ENCODE results near the gene PITX1.
"Not testable (repeated sequence)": the region's sequence is repeated elsewhere in the genome, so short reads cannot be mapped to it uniquely, and the experiment has no call there.

The PITX1 gene

DNA sequence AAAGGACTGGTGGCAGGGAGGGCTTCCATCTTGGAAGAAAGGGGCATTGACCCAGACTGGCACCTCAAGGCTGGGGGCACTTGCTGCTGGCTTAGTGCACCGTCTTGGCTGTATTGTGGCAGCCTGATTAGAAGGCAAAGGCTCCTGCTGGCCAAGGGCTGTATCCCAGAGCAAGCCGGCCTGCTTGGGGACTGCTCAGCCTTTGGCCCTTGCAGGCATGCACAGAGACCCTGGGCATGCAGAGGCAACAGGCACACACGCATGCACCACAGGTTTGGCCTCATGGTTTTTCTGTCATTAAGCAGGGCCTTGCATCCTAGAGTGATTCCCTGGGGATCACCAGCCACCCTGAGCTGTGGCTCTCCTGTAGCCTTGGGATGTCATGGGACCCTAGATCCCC is 29.0 kb downstream of the PITX1 start:
- TF ChIP-seq JUND (IDR thresholded peaks at IDR 0.05; ENCODE audit: low read depth): no peak
- no peak for DNase-seq (ENCODE audit: low read depth in 1 of 2, low spot score in 1 of 2)
- in situ Hi-C loops (cut with HindIII; ENCODE audit: low pct_unique_long_range_greater_than_20kb, low sequenced_read_pairs): no loop called here

DNA sequence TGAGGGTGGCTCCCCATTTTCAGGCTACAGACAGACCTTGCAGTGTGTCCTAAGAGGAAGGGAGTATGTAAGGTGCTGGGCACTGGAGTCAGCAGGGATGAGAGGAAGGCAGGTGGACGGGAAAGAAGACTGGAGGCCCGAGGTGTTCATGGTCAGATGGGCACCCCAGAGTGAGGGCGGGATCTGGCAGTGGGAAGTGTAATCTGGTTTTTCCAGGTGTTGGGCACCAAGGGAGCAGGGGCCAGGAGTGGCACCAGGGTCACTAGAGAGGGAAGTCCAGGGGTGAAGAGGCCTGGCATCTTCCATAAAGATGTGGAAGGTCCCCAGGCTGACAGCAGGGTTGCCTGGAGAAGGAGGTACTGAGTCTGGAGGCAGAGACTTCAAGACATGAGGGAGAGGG is 29.7 kb downstream of the PITX1 start:
- DNase-seq (ENCODE audit: low read depth in 1 of 2, low spot score in 1 of 2): no peak
- in situ Hi-C loops (cut with HindIII; ENCODE audit: low pct_unique_long_range_greater_than_20kb, low sequenced_read_pairs): no loop called here
- TF ChIP-seq JUND (IDR thresholded peaks at IDR 0.05; ENCODE audit: low read depth): no peak

GRCh38 chr5:134998068-134998467 is 36.0 kb downstream of the PITX1 start:
- DNase-seq (ENCODE audit: low read depth in 1 of 2, low spot score in 1 of 2); in situ Hi-C loops (cut with HindIII; ENCODE audit: low pct_unique_long_range_greater_than_20kb, low sequenced_read_pairs): not testable (repeated sequence)

- DNase-seq (ENCODE audit: low read depth in 1 of 2, low spot score in 1 of 2): no peak
- in situ Hi-C loops (cut with HindIII; ENCODE audit: low pct_unique_long_range_greater_than_20kb, low sequenced_read_pairs): no loop called here
- no peak for TF ChIP-seq JUND (IDR thresholded peaks at IDR 0.05; ENCODE audit: low read depth)
These were observed 37.0 kb downstream of the PITX1 start for GRCh38 chr5:134997015-134997414.

DNA sequence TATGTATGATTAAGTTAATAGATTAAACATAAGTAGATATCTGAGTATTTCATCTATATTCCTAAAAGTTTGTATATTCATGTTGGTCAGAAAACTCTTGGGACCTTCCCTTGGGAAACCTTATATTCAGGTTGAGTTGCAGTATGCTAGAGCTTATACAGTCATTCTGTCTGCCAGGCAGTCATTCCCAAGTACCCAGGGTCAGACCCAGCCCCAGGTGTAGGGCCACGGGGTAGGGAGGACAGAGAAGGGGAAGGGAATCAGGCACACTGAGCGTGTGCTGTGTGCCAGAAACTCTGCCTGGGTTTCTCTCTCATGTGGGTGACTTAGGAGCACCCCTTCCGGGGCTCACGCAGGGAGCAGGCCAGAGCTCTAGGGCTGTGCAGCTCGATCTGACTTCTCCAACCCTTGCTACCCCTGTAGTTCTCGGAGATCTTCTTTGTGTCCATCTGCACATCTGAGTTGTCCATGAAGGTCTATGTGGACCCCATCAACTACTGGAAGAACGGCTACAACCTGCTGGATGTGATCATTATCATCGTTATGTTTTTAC is 38.1 kb downstream of the PITX1 start:
- in situ Hi-C loops (cut with HindIII; ENCODE audit: low pct_unique_long_range_greater_than_20kb, low sequenced_read_pairs): no loop called here
- TF ChIP-seq JUND (IDR thresholded peaks at IDR 0.05; ENCODE audit: low read depth): no peak
- no peak for DNase-seq (ENCODE audit: low read depth in 1 of 2, low spot score in 1 of 2)

DNA sequence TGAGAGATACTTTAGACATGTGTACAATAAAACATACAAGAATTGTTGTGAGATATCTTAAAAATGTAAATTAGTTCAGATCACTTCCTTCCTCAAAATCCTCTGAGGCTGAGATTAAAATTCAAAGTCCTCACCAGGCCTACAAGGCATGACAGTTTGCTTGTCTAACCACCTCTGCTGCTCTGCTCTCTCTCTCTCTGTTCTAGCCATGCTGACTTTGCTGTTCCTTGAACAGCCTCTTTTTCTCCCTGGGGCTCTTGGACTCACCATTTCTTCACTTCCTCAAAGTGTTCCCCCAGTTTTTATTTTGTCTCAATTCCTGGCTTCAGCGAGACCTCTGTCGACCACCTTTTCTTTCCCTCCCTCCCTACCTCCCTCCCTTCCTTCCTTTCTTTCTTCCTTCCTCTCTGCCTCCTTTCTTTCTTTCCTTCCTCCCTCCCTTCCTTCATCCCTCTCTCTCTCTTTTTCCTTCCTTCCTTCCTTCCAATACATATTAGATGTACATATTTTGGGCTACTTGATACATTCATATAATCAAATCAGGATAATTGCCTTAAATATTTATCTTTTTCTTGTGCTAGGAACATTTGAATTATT is 39.4 kb downstream of the PITX1 start:
- in situ Hi-C loops (cut with HindIII; ENCODE audit: low pct_unique_long_range_greater_than_20kb, low sequenced_read_pairs): no loop called here
- TF ChIP-seq JUND (IDR thresholded peaks at IDR 0.05; ENCODE audit: low read depth): no peak
- no peak for DNase-seq (ENCODE audit: low read depth in 1 of 2, low spot score in 1 of 2)

GRCh38 chr5:134993161-134993560 is 40.9 kb downstream of the PITX1 start:
- no peak for DNase-seq (ENCODE audit: low read depth in 1 of 2, low spot score in 1 of 2)

DNA sequence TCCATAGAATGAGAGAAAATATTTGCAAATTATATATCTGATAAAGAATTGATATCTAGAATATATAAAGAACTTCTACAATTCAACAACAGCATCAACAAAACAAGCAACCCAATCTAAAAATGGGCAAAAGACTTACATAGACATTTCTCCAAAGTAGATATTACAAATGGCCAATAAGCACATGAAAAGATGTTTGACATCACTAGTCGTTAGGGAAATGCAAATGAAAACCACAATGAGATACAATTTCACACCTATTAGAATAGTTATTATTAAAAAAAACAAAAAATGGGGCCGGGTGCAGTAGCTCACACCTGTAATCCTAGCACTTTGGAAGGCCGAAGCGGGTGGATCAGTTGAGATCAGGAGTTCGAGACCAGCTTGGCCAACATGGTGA is 41.9 kb downstream of the PITX1 start:
- DNase-seq (ENCODE audit: low read depth in 1 of 2, low spot score in 1 of 2): no peak
- TF ChIP-seq JUND (IDR thresholded peaks at IDR 0.05; ENCODE audit: low read depth): no peak
- in situ Hi-C loops (cut with HindIII; ENCODE audit: low pct_unique_long_range_greater_than_20kb, low sequenced_read_pairs): no loop called here

More at GRCh38 chr5:134993161-134993560, 40.9 kb downstream of the PITX1 start:
- in situ Hi-C loops (cut with HindIII; ENCODE audit: low pct_unique_long_range_greater_than_20kb, low sequenced_read_pairs): no loop called here
- TF ChIP-seq JUND (IDR thresholded peaks at IDR 0.05; ENCODE audit: low read depth): no peak

- in situ Hi-C loops (cut with HindIII; ENCODE audit: low pct_unique_long_range_greater_than_20kb, low sequenced_read_pairs); DNase-seq (ENCODE audit: low read depth in 1 of 2, low spot score in 1 of 2): not testable (repeated sequence)
These were observed 43.8 kb downstream of the PITX1 start for GRCh38 chr5:134990183-134990582.

DNA sequence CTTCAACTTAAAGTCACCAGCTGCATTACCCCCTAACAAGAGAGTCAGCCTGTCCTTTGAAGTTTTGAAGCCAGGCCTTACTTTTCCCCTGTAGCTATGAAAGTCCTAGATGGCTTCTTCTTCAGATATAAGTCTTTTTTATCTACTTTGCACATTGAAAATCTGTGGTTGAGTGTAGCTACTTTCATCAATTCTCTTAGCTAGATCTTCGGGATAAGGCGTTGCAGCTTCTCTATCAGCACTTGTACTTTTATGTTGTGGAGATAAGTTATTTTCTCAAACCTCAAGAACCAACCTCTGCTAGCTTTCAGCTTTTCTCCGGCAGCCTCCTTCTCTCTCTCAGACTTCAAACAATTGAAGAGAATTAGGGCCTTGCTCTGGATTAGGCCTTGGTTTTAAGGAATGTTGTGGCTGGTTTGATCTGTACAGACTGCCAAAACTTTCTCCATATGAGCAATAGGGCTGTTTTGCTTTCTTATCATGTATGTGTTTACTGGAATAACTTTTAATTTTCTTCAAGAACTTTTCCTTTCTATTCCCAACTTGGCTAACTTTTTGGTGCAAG is 44.7 kb downstream of the PITX1 start:
- in situ Hi-C loops (cut with HindIII; ENCODE audit: low pct_unique_long_range_greater_than_20kb, low sequenced_read_pairs): no loop called here
- no peak for DNase-seq (ENCODE audit: low read depth in 1 of 2, low spot score in 1 of 2)
- TF ChIP-seq JUND (IDR thresholded peaks at IDR 0.05; ENCODE audit: low read depth): no peak

DNA sequence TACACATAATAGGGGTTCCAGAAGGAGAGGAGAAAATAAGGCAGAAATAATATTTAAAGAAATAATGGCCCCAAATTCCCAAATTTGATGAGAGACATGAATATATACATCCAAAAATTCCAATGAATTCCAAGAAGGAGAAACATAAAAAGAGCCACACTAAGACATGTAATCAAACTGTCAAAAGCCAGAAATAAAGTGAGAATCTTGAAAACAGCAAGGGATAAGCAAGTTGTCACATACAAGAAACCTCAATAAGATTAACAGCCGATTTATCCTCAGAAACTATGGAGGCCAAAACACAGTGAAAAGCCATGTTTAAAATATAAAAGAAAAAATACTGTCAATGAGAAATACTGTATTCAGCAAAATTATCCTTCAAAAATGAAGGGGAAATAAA is 51.8 kb downstream of the PITX1 start:
- TF ChIP-seq JUND (IDR thresholded peaks at IDR 0.05; ENCODE audit: low read depth): no peak
- no peak for DNase-seq (ENCODE audit: low read depth in 1 of 2, low spot score in 1 of 2)
- in situ Hi-C loops (cut with HindIII; ENCODE audit: low pct_unique_long_range_greater_than_20kb, low sequenced_read_pairs): no loop called here

GRCh38 chr5:134979416-134979815 is 54.6 kb downstream of the PITX1 start:
- in situ Hi-C loops (cut with HindIII; ENCODE audit: low pct_unique_long_range_greater_than_20kb, low sequenced_read_pairs): no loop called here
- no peak for TF ChIP-seq JUND (IDR thresholded peaks at IDR 0.05; ENCODE audit: low read depth)

More at GRCh38 chr5:134979416-134979815, 54.6 kb downstream of the PITX1 start:
- peak; percentile 28 to 81 for DNase-seq (ENCODE audit: low read depth in 1 of 2, low spot score in 1 of 2)
